HepG2 (cell line): ENCODE data around the gene GRB2. TPM values are rescaled to one million over a fixed set of nuclear protein-coding genes. Genes with fewer than 3 reads are reported as not detected.

Source experiments
- ADNP ChIP-seq: sonication (generic); formaldehyde crosslinking; IDR thresholded peaks from 2 replicates; pipeline ENCODE4 v1.4.0; 2020; ENCODE audit warnings: missing genetic modification reagents
- ATF7-NPFF ChIP-seq: sonication (generic); formaldehyde crosslinking; IDR thresholded peaks from 2 replicates; pipeline ENCODE4 v1.8.1; 2023; ENCODE audit warnings: mild to moderate bottlenecking, low read depth, missing genetic modification reagents, moderate library complexity
- BATF2 ChIP-seq: sonication (generic); formaldehyde crosslinking; IDR thresholded peaks from 2 replicates; pipeline ENCODE4 v1.8.0; 2022; ENCODE audit warnings: mild to moderate bottlenecking, missing genetic modification reagents, moderate library complexity
- FOXC1 ChIP-seq: sonication (generic); formaldehyde crosslinking; IDR thresholded peaks from 2 replicates; pipeline ENCODE4 v1.8.0; 2022; ENCODE audit warnings: mild to moderate bottlenecking, missing genetic modification reagents, borderline replicate concordance
- FOXM1 ChIP-seq: sonication (generic); formaldehyde crosslinking; IDR thresholded peaks from 2 replicates; pipeline ENCODE4 v1.5.0; 2020; ENCODE audit warnings: missing genetic modification reagents
- ISL2 ChIP-seq: sonication (generic); formaldehyde crosslinking; IDR thresholded peaks from 2 replicates; pipeline ENCODE4 v1.5.0; 2020; ENCODE audit warnings: missing genetic modification reagents
- KDM4B ChIP-seq: sonication (generic); formaldehyde crosslinking; IDR thresholded peaks from 2 replicates; pipeline ENCODE4 v1.4.0; 2020; ENCODE audit warnings: missing genetic modification reagents
- YY1 ChIP-seq: IDR thresholded peaks from 2 replicates; pipeline ENCODE4 v1.6.1; 2011; ENCODE audit warnings: low read length, low read depth, moderate library complexity, mild to moderate bottlenecking; ENCODE audit not compliant: insufficient read depth, insufficient replicate concordance
- ZNF451 ChIP-seq: sonication (generic); formaldehyde crosslinking; IDR thresholded peaks from 2 replicates; pipeline ENCODE4 v1.5.0; 2020; ENCODE audit warnings: mild to moderate bottlenecking, missing genetic modification reagents
- ZNF766 ChIP-seq: sonication (generic); formaldehyde crosslinking; IDR thresholded peaks from 2 replicates; pipeline ENCODE4 v1.5.0; 2020; ENCODE audit warnings: missing genetic modification reagents, borderline replicate concordance
- polyA plus RNA-seq, 8 experiments: library from polyadenylated mRNA; depleted of rRNA in 3 of 8; stranded (reverse) in 7 of 8; unstranded in 1 of 8; fragments of >200 nt; fragmentation: Illumina TruSeq in 4 of 8; extraction: Trizol in 4 of 8; gene quantifications; 2 replicates each; pipeline versions ENCODE4 v1.2.1 to v1.2.3, GENCODE V29; 2011 to 2016; ENCODE audit warnings: low read depth in 4 of 8, missing spikeins in 1 of 8, mixed read lengths in 1 of 8; ENCODE audit not compliant: insufficient read depth in 1 of 8
- total RNA-seq, 5 experiments: library from RNA; depleted of rRNA; stranded (reverse); fragments of >200 nt; fragmentation: Illumina TruSeq; extraction: Trizol; gene quantifications; 2 replicates each; pipeline ENCODE4 v1.2.3, GENCODE V29; 2016; ENCODE audit warnings: low read depth in 1 of 5
- TF ChIP-seq, protein P1 (sequence below): sonication (generic); formaldehyde crosslinking; IDR thresholded peaks from 2 replicates; pipeline ENCODE4 v1.4.0; 2020; ENCODE audit warnings: missing genetic modification reagents, borderline replicate concordance
- TF ChIP-seq, protein P2 (sequence below): sonication (generic); formaldehyde crosslinking; IDR thresholded peaks from 2 replicates; pipeline ENCODE4 v1.4.0; 2020; ENCODE audit warnings: mild to moderate bottlenecking, missing genetic modification reagents
- TF ChIP-seq, protein P3 (sequence below): sonication (generic); formaldehyde crosslinking; IDR thresholded peaks from 2 replicates; pipeline ENCODE4 v1.4.0; 2020; ENCODE audit warnings: mild to moderate bottlenecking, missing genetic modification reagents
- TF ChIP-seq, protein P4 (sequence below): sonication (generic); formaldehyde crosslinking; IDR thresholded peaks from 2 replicates; pipeline ENCODE4 v1.5.0; 2020; ENCODE audit warnings: mild to moderate bottlenecking, missing genetic modification reagents, moderate library complexity

GRB2 gene
- total and polyA plus RNA-seq, 2 of the 13 experiments (the other 11 are each of a cell fraction or from before 2014, with no cell fraction given): 84.6 to 92.3 TPM

GRCh38 chr17:75271233-75271954, 134.1 kb downstream of the GRB2 start (continued):
- TF ChIP-seq, protein P1, sequence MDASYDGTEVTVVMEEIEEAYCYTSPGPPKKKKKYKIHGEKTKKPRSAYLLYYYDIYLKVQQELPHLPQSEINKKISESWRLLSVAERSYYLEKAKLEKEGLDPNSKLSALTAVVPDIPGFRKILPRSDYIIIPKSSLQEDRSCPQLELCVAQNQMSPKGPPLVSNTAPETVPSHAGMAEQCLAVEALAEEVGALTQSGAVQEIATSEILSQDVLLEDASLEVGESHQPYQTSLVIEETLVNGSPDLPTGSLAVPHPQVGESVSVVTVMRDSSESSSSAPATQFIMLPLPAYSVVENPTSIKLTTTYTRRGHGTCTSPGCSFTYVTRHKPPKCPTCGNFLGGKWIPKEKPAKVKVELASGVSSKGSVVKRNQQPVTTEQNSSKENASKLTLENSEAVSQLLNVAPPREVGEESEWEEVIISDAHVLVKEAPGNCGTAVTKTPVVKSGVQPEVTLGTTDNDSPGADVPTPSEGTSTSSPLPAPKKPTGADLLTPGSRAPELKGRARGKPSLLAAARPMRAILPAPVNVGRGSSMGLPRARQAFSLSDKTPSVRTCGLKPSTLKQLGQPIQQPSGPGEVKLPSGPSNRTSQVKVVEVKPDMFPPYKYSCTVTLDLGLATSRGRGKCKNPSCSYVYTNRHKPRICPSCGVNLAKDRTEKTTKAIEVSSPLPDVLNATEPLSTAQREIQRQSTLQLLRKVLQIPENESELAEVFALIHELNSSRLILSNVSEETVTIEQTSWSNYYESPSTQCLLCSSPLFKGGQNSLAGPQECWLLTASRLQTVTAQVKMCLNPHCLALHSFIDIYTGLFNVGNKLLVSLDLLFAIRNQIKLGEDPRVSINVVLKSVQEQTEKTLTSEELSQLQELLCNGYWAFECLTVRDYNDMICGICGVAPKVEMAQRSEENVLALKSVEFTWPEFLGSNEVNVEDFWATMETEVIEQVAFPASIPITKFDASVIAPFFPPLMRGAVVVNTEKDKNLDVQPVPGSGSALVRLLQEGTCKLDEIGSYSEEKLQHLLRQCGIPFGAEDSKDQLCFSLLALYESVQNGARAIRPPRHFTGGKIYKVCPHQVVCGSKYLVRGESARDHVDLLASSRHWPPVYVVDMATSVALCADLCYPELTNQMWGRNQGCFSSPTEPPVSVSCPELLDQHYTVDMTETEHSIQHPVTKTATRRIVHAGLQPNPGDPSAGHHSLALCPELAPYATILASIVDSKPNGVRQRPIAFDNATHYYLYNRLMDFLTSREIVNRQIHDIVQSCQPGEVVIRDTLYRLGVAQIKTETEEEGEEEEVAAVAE (CRISPR knock-in tag): no peak
- TF ChIP-seq, protein P2, sequence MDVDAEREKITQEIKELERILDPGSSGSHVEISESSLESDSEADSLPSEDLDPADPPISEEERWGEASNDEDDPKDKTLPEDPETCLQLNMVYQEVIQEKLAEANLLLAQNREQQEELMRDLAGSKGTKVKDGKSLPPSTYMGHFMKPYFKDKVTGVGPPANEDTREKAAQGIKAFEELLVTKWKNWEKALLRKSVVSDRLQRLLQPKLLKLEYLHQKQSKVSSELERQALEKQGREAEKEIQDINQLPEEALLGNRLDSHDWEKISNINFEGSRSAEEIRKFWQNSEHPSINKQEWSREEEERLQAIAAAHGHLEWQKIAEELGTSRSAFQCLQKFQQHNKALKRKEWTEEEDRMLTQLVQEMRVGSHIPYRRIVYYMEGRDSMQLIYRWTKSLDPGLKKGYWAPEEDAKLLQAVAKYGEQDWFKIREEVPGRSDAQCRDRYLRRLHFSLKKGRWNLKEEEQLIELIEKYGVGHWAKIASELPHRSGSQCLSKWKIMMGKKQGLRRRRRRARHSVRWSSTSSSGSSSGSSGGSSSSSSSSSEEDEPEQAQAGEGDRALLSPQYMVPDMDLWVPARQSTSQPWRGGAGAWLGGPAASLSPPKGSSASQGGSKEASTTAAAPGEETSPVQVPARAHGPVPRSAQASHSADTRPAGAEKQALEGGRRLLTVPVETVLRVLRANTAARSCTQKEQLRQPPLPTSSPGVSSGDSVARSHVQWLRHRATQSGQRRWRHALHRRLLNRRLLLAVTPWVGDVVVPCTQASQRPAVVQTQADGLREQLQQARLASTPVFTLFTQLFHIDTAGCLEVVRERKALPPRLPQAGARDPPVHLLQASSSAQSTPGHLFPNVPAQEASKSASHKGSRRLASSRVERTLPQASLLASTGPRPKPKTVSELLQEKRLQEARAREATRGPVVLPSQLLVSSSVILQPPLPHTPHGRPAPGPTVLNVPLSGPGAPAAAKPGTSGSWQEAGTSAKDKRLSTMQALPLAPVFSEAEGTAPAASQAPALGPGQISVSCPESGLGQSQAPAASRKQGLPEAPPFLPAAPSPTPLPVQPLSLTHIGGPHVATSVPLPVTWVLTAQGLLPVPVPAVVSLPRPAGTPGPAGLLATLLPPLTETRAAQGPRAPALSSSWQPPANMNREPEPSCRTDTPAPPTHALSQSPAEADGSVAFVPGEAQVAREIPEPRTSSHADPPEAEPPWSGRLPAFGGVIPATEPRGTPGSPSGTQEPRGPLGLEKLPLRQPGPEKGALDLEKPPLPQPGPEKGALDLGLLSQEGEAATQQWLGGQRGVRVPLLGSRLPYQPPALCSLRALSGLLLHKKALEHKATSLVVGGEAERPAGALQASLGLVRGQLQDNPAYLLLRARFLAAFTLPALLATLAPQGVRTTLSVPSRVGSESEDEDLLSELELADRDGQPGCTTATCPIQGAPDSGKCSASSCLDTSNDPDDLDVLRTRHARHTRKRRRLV (CRISPR knock-in tag): no peak
- peak; percentile 87; the same call in 1 of the 2 replicates for TF ChIP-seq ZNF451
- peak; percentile 70 for TF ChIP-seq BATF2 (CRISPR knock-in tag)
- no peak for TF ChIP-seq KDM4B (CRISPR knock-in tag)
- peak; percentile 88 for TF ChIP-seq ATF7-NPFF (CRISPR knock-in tag)
- TF ChIP-seq ZNF766: peak; percentile 65; the same call in 1 of the 2 replicates
- peak; percentile 80 for TF ChIP-seq YY1
- TF ChIP-seq, protein P3, sequence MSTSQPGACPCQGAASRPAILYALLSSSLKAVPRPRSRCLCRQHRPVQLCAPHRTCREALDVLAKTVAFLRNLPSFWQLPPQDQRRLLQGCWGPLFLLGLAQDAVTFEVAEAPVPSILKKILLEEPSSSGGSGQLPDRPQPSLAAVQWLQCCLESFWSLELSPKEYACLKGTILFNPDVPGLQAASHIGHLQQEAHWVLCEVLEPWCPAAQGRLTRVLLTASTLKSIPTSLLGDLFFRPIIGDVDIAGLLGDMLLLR (CRISPR knock-in tag): peak; percentile 94; the same call in 1 of the 2 replicates
- TF ChIP-seq ISL2 (CRISPR knock-in tag): no peak
- TF ChIP-seq, protein P4, sequence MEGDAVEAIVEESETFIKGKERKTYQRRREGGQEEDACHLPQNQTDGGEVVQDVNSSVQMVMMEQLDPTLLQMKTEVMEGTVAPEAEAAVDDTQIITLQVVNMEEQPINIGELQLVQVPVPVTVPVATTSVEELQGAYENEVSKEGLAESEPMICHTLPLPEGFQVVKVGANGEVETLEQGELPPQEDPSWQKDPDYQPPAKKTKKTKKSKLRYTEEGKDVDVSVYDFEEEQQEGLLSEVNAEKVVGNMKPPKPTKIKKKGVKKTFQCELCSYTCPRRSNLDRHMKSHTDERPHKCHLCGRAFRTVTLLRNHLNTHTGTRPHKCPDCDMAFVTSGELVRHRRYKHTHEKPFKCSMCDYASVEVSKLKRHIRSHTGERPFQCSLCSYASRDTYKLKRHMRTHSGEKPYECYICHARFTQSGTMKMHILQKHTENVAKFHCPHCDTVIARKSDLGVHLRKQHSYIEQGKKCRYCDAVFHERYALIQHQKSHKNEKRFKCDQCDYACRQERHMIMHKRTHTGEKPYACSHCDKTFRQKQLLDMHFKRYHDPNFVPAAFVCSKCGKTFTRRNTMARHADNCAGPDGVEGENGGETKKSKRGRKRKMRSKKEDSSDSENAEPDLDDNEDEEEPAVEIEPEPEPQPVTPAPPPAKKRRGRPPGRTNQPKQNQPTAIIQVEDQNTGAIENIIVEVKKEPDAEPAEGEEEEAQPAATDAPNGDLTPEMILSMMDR: peak; percentile 70
- TF ChIP-seq FOXM1 (CRISPR knock-in tag): no peak
- peak; percentile 63; the same call in 1 of the 2 replicates for TF ChIP-seq ADNP (CRISPR knock-in tag)
- no peak; the same call in 1 of the 2 replicates for TF ChIP-seq FOXC1 (CRISPR knock-in tag)
